Measurements from ENCODE around the gene IDH1.

Gene IDH1

GRCh38 chr2:208210688-208211451 lies 44.0 kb downstream of the IDH1 start:
- no peak overlapping the region for H3K27ac ChIP-seq (replicated peaks)
- H3K4me3 ChIP-seq (replicated peaks; ENCODE audit: insufficient read depth, low read length) = no peak overlapping the region
- TF ChIP-seq REST (IDR thresholded peaks at IDR 0.05; ENCODE audit: insufficient replicate concordance, low read depth) = no peak
- no peak for TF ChIP-seq CTCF (IDR thresholded peaks at IDR 0.05; ENCODE audit: insufficient read depth, low read length)
- TF ChIP-seq POLR2AphosphoS5 (IDR thresholded peaks at IDR 0.05; ENCODE audit: low read depth) = no peak
- TF ChIP-seq GABPA (IDR thresholded peaks at IDR 0.05; ENCODE audit: low read depth) = no peak
- no peak for TF ChIP-seq SPI1 (IDR thresholded peaks at IDR 0.05; ENCODE audit: borderline replicate concordance, low read depth)
- H3K27me3 ChIP-seq (ENCODE audit: insufficient read depth, poor library complexity, severe bottlenecking) = no peaks in the 10 kb centered on the region
- DNase-seq (ENCODE audit: low read depth in 1 of 2, low spot score in 1 of 2) = no peak

- H3K4me3 ChIP-seq (replicated peaks; ENCODE audit: insufficient read depth, low read length) = no peak overlapping the region
- no peak overlapping the region for H3K27ac ChIP-seq (replicated peaks)
- no peak for TF ChIP-seq GABPA (IDR thresholded peaks at IDR 0.05; ENCODE audit: low read depth)
- TF ChIP-seq REST (IDR thresholded peaks at IDR 0.05; ENCODE audit: insufficient replicate concordance, low read depth) = no peak
- no peak for TF ChIP-seq SPI1 (IDR thresholded peaks at IDR 0.05; ENCODE audit: borderline replicate concordance, low read depth)
- no peak for TF ChIP-seq CTCF (IDR thresholded peaks at IDR 0.05; ENCODE audit: insufficient read depth, low read length)
- no peak for TF ChIP-seq POLR2AphosphoS5 (IDR thresholded peaks at IDR 0.05; ENCODE audit: low read depth)
- no peak for DNase-seq (ENCODE audit: low read depth in 1 of 2, low spot score in 1 of 2)
- H3K27me3 ChIP-seq (ENCODE audit: insufficient read depth, poor library complexity, severe bottlenecking) = no peaks in the 10 kb centered on the region
Observed at GRCh38 chr2:208208335-208209085, 46.4 kb downstream of the IDH1 start.

- Histone ChIP-seq H3K4me3 (replicated peaks; ENCODE audit: insufficient read depth, low read length) (no peak overlapping the region), H3K27me3 (ENCODE audit: insufficient read depth, poor library complexity, severe bottlenecking) (no peaks in the 10 kb centered on the region), H3K27ac (replicated peaks) (no peak overlapping the region)
- TF ChIP-seq POLR2AphosphoS5 (IDR thresholded peaks at IDR 0.05; ENCODE audit: low read depth) (no peak), SPI1 (IDR thresholded peaks at IDR 0.05; ENCODE audit: borderline replicate concordance, low read depth) (no peak), CTCF (IDR thresholded peaks at IDR 0.05; ENCODE audit: insufficient read depth, low read length) (no peak), REST (IDR thresholded peaks at IDR 0.05; ENCODE audit: insufficient replicate concordance, low read depth) (no peak), GABPA (IDR thresholded peaks at IDR 0.05; ENCODE audit: low read depth) (no peak)
- DNase-seq (ENCODE audit: low read depth in 1 of 2, low spot score in 1 of 2) = no peak
Observed at GRCh38 chr2:208207769-208208168, 47.1 kb downstream of the IDH1 start.

Data from HL-60 (cell line).